Thyroid gland (tissue), 4 donors: Measurements from ENCODE around the gene FRMD4A.

Source experiments
- POLR2A ChIP-seq, 2 donors: fragments of 450-650 bp; IDR thresholded peaks; one replicate each; pipeline ENCODE4 v1.6.1; 2017; ENCODE audit warnings: antibody characterized with exemption in 2 of 2, mild to moderate bottlenecking in 2 of 2, moderate library complexity in 1 of 2
- TF ChIP-seq, protein P1 (sequence below), 6 experiments: fragments of 200-600 bp in 3 of 6; fragments of 450-650 bp in 3 of 6; sonication (generic) in 3 of 6; IDR thresholded peaks; one replicate each; pipeline ENCODE4 v1.5.1; 2016 to 2019; ENCODE audit warnings: antibody characterized with exemption in 6 of 6, mild to moderate bottlenecking in 2 of 6, inconsistent platforms in 1 of 6, moderate library complexity in 1 of 6

DNA sequence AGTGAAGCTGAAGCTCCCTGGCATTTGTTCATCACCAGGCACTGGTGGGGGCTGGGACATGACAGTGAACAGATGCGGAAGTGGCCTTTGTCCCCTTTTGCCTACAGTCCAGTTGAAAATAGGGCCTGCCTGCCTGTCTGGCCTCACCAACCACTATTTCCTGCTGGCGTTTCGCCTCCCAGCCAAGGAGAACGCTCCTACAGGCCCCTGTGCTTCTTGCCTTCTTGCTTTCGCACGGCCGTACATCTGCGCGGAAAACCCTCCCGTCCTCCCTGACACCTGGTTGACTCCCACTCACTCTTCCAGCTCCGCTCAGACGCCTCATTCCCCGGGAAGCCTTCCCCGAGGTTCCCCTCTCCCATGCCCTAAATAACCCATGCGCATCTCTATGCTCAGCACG is 426.7 kb downstream of the FRMD4A start:
- TF ChIP-seq, protein P1, sequence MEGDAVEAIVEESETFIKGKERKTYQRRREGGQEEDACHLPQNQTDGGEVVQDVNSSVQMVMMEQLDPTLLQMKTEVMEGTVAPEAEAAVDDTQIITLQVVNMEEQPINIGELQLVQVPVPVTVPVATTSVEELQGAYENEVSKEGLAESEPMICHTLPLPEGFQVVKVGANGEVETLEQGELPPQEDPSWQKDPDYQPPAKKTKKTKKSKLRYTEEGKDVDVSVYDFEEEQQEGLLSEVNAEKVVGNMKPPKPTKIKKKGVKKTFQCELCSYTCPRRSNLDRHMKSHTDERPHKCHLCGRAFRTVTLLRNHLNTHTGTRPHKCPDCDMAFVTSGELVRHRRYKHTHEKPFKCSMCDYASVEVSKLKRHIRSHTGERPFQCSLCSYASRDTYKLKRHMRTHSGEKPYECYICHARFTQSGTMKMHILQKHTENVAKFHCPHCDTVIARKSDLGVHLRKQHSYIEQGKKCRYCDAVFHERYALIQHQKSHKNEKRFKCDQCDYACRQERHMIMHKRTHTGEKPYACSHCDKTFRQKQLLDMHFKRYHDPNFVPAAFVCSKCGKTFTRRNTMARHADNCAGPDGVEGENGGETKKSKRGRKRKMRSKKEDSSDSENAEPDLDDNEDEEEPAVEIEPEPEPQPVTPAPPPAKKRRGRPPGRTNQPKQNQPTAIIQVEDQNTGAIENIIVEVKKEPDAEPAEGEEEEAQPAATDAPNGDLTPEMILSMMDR (IDR thresholded peaks at IDR 0.05), result no peak
- TF ChIP-seq POLR2A (IDR thresholded peaks at IDR 0.05), result no peak
